ACHN (cell line): ENCODE results near the gene ORC6.
"Not testable (repeated sequence)": the region's sequence is repeated elsewhere in the genome, so short reads cannot be mapped to it uniquely, and the experiment has no call there.

Experiments used
- DNase-seq: peaks from one replicate; pipeline ENCODE4 v3.0.0-alpha.2; 2015
- in situ Hi-C: cut with HindIII; loops from 2 replicates; pipeline ENCODE4 v1.10.0; 2017; ENCODE audit warnings: low sequenced_read_pairs, low pct_ligation_motif_present, low pct_unique_long_range_greater_than_20kb

ORC6 gene, protein sequence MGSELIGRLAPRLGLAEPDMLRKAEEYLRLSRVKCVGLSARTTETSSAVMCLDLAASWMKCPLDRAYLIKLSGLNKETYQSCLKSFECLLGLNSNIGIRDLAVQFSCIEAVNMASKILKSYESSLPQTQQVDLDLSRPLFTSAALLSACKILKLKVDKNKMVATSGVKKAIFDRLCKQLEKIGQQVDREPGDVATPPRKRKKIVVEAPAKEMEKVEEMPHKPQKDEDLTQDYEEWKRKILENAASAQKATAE

DNA sequence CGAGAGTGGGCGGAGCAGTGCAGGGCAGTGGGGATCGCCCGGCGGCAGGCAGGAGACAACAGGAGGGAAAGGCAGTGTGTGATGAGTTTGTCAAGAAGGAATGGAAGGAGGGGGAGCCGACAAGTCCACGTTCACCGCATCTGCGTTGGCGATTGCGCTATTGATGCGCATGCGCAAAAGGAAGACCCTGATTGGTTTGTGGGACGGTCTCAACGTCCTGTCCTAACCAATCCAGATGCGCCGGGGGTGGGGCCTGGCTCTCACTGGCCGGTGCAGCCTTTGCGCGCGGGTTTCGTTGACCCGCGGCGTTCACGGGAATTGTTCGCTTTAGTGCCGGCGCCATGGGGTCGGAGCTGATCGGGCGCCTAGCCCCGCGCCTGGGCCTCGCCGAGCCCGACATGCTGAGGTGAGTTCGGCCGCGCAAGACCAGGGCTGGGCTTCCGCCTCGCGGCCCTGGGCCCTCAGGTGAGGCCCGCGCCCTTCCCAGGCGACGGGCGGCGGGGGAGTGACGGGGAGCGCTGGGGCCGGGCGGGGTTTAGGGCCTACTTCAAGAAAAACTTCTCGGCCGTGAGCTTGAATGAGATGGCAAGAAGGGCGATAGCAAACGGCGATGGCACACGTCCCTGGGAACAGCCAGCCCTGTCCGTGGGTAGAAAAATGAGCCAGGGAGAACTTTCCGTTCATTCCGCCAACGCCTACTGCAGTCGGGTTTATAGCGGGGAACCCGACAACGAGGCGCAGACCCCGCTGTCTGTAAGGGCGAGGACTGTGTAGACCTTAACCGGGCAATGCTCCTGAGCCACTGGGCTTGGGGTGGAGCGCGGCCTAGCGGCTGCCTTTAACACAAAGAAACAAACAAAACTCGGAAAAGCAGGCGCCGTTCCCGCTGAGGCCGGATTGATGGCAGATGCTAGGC is at the start of gene ORC6:
Gene ORC6 (plus strand): TSS at position 295 of the 916 bp plus-strand sequence. CDS start 47 bp downstream, at position 342.
- in situ Hi-C loops, result no loop called here
- DNase-seq, result peak; percentile 98

DNA sequence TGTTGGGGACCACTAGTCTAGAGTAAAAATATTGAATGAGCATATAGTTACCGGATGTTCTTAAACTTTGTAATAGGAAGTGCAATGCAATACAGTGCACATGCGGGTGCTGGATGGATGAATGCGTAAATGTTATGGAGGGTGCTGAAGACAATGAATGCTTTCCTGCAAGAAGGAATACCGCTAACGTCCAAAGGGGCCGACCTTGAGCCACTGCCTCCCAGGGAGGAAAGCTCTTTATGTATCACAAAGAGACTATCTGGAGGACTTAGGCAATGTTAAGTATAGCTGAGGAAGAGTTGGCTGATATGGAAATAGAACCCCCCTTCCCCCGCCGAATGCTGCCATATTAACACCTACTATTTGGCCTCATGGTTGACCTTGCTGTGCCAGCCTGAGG is 40.8 kb upstream of the ORC6 start:
- in situ Hi-C loops, result no loop called here
- DNase-seq, result no peak

DNA sequence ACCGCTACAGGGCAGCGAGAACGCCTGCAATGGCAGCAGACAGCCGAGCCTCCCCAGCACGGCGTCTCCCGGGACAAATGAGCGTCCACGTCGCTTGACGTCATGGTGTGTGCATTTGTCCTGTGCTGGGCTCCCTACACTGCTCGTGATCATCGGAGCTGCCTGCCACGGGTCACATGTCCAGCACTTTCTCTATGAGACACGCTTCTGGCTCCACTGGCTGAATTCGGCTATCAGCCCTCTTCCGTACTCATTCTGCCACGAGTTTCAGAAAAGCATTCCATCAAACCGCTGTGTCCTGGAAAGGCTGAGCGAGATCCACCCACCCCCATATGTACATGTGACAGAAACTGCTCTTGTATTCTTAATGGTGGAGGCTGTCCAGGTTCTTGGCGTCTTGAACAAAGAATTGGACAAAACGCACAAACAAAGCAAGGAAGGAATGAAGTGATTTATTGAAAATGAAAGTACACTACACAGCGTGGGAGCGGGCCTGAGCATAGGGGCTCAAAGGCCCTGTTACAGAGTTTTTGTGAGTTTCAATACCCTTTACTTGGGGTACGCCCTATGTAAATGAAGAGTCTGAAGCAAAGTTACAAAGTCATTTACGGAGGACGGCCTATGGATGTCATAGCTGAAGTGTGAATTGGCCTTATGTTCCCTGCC is 39.7 kb upstream of the ORC6 start:
- no peak for DNase-seq
- in situ Hi-C loops, result no loop called here

DNA sequence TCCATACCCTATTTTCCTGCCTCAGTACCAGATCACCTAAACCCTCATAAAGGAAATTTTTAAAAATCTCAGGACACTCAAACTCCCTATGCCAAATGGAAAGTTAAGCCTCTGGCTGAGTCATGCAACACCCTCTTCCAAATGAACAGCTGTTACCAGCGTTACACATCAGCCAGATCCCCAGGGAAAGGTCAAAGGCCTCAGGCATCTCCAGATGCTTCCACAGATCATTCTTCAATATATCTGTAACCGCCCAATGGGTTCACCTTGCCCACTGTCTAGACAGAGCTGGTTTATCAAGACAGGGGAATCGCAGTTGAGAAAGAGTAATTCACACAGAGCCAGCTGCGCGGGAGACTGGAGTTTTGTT is 39.2 kb upstream of the ORC6 start:
- in situ Hi-C loops, result no loop called here
- DNase-seq, result no peak

DNA sequence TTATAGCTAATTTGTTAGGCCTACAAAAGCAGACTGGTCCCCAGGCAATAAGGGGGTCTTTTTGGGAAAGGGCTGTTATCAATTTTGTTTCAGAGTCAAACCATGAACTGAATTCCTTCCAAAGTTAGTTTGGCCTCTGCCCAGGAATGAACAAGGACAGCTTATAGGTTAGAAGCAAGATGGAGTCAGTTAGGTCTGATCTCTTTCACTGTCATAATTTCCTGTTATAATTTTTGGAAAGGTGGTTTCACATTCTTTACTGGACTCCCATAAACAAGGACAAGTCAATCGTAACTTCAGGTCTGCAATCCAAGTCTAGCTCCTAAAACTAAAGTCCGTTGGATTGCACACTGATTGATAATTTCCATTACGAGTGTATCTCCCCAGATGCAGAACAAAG is 38.2 kb upstream of the ORC6 start:
- no peak for DNase-seq
- in situ Hi-C loops, result no loop called here

DNA sequence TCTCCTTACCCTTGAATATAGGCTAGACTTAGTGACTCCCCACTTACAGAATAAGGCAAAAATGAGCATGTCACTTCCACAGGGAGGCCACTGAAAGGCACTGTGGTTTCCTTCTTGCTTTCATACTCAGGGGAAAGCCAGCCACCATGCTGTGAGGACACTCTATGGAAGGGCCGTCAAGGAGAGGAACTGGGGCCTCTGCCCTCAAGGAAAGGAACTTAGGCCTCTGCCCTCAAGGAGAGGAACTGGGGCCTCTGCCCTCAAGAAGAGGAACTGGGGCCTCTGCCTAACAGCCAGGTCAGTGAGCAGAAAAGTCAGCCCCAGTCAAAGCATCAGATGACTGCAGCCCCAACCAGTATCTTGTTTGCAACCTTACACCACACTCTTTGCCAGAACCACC is 30.5 kb upstream of the ORC6 start:
- in situ Hi-C loops, result no loop called here
- no peak for DNase-seq

DNA sequence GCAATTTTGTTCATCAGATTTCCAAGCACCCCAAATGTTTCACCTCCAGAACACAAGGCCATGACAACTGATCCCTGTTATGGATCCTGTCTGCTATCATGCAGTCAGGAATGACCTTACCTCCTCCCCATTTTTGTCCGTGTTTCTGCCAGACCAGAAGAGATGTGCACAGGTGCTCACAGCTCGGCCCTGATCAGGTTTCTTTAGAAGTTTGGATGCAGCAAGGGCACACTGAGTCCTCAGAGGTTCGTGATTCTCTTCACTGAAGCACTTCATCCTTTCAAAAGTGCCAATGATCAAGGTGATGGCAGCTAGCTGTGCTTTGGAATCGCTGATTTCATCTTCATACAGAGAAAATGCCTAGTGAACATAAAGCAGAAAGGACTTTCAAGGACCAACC is 27.3 kb upstream of the ORC6 start:
- no peak for DNase-seq
- in situ Hi-C loops, result no loop called here

DNA sequence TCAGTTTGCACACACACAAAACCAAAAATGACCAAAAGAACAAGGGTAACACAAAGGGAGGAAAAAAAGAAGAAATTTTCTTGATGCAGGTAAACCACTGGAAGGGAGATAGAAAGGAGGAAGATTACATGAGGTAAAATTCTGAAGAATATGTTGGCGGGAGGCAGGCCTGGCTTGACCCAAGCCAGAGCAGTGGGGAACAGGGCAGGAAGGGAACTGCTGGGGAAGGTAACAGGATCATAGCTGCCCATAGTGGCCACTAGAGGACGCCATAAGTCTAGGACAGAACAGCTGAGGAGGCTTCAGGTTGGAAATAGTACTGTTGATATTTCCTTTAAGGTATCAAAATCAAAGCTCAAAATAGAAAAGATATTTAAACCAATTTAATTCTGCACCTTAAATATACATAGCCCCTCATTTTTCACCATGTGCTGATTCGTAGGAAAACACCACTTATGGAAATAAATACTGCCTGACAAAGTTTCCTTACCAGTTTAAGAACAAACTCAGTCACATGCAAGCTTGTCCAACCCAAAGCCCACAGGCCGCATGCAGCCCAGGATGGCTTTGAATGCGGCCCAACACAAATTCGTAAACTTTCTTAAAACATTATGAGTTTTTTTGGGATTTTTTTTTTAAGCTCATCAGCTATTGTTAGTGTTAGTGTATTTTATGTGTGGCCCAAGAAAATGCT is 16.0 kb upstream of the ORC6 start:
- peak; percentile 80 for DNase-seq

DNA sequence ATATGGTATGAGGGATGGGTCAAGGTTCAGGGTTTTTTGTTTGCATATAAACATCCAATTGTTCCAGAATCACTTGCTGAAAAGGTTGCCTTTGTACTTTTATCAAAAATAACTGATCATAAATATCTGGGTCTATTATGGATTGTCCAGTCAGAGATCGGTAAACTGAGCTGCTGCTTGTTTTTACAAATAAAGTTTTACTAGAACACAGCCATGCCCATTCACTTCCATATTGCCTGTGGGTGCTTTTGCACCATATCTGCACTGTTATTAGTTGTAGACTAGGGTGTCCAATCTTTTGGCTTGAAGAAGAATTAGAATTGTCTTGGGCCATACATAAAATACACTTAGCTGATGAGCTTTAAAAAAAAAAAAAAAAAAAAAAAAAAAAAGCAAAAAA is 11.5 kb upstream of the ORC6 start:
- in situ Hi-C loops, DNase-seq: not testable (repeated sequence)

More for the DNA sequence above, 16.0 kb upstream of the ORC6 start:
- in situ Hi-C loops, result no loop called here

DNA sequence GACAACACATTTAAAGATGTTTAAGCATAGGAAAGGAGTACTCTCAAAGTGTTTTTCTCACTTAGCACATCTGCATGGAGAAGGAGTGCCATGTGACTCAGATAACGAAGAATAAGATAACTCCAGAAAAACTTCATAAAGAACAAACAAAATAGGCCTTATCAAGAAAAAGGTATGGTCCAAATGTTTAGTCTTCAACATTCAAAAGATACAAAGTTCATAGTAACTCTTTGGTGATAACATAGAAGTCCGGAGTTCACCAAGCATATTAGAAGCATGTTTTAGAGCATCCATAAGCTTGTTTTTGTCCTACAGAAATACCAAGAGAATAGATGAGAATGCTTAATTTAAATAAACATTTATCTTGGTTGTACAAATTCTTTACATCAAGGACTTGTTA is 7.6 kb upstream of the ORC6 start:
- in situ Hi-C loops, DNase-seq: not testable (repeated sequence)

DNA sequence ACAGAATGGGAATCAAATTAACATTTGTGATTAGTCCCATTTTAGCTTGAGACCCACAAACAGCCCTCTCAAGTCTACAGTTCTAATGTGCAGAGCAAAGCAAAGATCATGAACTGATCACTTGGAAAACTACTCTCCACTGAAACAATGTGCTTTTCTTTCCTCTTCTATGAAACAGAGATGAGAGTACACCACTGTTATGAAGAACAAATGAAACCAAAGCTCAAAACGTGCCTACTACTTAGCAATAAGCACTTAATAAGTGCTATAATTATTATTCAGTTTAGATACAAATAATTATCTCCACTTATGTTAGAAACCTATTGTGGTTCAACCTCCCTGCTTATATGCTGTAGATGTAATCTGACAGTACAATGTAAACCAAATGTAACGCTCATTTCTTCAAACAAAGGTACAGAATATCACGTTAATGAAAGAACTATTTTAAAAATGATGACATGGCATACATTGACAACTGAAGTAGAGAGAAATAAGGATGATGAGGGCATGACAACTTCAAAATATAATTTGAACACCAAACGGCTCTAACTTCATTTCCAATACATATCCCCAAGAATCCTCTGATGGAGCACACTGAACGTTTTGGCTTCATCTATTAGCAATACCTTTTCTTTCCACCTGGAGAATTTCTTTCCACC is 2.5 kb upstream of the ORC6 start:
- no peak for DNase-seq
- in situ Hi-C loops, result no loop called here

DNA sequence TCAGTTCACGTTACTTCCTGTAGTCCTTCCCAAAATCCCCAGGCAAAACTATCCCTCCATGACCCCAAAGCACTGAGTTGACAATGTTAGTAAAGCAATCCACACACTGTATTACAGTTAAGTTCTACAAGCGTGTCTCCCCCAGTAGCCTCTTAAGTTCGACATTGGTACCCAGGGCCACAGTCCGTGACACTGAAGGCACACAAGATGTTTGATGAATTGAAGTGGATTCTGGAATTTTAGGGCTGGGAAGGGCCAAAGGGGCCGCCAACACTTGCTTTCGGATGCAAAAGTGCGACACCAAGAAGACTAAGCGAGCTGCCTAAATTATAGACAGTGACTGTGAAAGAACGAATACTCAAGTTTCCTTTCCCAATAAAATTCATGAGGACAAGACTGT is 2.0 kb upstream of the ORC6 start:
- in situ Hi-C loops, result no loop called here

DNA sequence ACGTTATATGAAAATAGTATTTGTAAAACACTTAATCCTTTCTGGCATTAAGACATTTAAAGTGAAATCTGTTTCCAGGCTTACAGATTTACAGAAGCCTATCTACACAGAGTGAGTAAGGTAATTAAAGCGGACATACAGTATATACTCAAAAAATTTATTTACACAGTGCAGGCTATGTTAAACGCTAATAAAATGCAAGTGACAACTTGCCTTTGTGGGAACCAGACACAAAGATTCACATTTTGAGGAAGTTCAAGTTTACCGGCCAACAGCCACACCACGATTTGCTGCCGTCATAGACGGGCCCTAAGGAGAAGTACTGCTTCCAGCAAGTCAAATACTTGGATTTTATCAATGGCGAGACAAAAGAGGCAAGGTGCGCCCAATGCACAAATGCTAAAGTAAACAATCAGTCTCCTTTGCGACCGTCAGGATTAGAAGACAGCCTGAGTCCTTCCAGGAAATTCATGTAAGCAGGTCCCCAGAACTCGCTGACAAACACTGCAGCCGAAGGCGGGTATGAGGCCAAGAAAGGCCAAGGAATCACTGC is 1.3 kb upstream of the ORC6 start:
- DNase-seq, result no peak
- in situ Hi-C loops, result no loop called here

More for the DNA sequence above, 2.0 kb upstream of the ORC6 start:
- no peak for DNase-seq

DNA sequence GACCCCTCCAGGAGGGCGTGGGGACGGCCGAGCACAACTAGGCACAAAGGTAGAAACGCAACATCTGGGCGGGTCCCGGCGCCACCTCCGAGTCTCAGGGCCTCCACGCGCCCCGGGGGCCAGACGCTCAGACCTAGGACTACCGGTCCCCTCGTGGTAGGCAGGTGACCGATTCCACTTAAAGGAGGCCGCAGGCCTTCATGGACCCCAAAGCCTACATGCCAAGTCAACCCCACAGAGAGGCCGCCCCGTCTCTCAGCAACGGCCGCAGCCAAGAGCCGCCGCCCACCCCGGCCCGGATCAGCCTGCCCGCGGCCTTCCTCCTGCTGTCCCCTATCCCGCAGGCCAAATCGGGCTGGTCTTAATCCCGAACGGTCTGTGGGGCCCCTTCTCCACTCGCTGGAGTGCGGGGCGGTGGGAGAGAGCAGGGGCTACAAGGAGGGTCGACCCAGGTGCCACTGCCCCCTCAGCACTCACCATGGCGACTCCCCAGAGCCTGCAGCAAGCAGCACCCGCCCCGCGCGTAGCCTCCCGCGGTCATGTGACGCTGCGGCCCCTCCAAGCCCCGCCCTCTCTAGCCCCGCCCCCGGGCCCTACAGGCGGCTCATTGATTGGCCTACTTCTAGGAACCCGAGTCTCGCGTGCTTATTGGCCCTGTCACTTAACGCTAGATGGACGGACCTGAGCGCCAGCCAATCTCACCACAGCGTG is 650 bp upstream of the ORC6 start, which contains the start of gene VPS35:
Gene VPS35 (minus strand): TSS at position 525 of the 711 bp plus-strand sequence. CDS start 45 bp downstream, at position 480.
- in situ Hi-C loops, result no loop called here

DNA sequence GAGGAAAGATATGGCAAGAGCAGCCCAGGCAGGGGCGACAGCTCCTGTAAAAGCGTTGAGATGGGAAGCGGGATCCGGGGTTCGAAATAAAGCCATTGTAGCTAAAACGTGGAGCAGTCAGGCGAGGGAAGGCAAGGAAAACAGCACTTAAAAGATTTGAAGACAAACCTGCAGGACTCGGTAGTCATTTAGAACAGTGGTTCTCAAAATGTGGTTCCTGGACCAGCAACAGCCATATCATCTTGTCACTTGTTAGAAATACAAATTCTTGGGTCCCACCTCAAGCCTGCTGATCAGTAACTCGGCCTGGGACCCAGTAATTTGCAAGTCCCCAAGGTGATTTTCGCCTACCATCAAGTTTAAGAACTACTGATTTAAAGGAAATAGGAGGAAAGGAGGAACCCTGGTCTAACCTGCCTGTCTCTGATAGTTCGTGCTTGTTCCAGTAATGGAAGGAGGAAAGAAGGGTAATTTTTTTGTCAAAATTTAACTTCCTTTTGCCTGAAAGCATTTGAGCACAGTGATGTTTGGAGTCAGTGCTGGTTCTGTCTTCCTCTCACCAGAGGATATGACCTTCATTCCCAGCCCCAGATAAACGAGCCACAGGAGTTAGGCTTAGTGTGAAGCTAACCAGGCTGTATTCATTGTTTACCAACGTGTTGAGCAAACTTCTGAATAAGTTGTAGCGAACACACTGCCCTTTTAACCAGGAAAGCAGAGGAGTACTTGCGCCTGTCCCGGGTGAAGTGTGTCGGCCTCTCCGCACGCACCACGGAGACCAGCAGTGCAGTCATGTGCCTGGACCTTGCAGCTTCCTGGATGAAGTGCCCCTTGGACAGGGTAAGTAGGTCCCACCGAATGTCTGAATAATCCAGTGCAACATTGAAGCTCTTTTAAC is 1.1 kb downstream of the ORC6 start:
- DNase-seq, result no peak
- in situ Hi-C loops, result no loop called here

More for the DNA sequence above, 650 bp upstream of the ORC6 start, which contains the start of gene VPS35:
- peak; percentile 99 for DNase-seq

DNA sequence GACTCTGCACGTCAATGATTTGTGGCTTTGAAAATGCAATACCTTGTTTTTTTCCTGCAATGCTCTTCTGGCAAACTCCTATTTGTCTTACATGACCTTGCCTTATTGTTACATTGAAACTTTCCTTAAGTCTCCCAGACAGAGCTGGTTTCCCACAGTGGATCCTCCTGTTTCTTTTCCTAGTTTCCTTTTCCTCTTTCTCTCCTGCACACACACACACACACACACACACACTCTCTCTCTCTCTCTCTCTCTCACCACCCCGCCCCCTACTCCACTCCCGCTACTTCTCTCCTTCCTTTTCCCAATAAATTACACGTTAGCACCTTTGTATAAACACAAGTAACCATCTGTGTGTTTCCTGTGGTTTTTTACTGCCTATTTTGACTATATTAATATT is 2.3 kb downstream of the ORC6 start:
- DNase-seq, result no peak
- in situ Hi-C loops, result no loop called here
